ENCODE results near the gene LRFN4. TPM values are rescaled to one million over a fixed set of nuclear protein-coding genes. Genes with fewer than 3 reads are reported as not detected.

Gene LRFN4
- total RNA-seq, 3 donors from 2014 or later (not counting 1 experiment from before 2014, with no cell fraction given) = 1.2 to 3.4 (median 2.0) TPM

DNA sequence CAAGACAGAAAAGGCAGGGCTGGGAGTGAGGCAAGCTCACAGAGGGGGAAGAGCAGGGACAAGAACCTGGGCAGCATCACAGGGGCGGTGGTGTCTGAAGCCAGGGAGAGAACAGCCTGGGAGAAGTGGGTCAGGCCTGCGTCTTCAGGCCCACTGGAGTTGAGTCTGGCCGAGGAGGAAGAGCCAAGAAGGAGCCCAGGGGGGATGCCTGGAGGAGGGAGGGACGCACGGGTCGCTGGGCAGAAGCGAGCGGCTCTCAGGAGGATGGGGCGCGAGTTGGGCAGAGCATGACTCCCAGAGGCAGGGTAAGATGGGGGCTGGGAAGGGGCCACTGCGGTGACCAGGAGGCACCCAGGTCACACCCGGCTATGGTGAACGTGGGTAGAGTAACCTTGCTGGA, 18.5 kb downstream of the LRFN4 start:
- DNase-seq (no peak), ATAC-seq (no peak)
- Mint-ChIP-seq H3K27me3 (ENCODE audit: low read depth in 2 of 2) (peaks cover 0 to 7% of the 10 kb centered on the region in 2 donors), H3K9me3 (no peaks in the 10 kb centered on the region), H3K27ac (no peak overlapping the region), H3K4me1 (peaks cover 0 to 8% of the 10 kb centered on the region in 2 donors), H3K4me3 (no peak overlapping the region), H3K36me3 (no peaks in the 10 kb centered on the region)
- WGBS (ENCODE audit: insufficient coverage) = 92% methylated on average over 13 of the region's 13 CpGs
- no peak overlapping the region for H3K27ac ChIP-seq (ENCODE audit: low read length)
- H3K4me3 ChIP-seq (ENCODE audit: low read length) = no peak overlapping the region
- TF ChIP-seq, protein P1, sequence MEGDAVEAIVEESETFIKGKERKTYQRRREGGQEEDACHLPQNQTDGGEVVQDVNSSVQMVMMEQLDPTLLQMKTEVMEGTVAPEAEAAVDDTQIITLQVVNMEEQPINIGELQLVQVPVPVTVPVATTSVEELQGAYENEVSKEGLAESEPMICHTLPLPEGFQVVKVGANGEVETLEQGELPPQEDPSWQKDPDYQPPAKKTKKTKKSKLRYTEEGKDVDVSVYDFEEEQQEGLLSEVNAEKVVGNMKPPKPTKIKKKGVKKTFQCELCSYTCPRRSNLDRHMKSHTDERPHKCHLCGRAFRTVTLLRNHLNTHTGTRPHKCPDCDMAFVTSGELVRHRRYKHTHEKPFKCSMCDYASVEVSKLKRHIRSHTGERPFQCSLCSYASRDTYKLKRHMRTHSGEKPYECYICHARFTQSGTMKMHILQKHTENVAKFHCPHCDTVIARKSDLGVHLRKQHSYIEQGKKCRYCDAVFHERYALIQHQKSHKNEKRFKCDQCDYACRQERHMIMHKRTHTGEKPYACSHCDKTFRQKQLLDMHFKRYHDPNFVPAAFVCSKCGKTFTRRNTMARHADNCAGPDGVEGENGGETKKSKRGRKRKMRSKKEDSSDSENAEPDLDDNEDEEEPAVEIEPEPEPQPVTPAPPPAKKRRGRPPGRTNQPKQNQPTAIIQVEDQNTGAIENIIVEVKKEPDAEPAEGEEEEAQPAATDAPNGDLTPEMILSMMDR (IDR thresholded peaks at IDR 0.05) = no peak
- H3K9me3 ChIP-seq (ENCODE audit: control insufficient read depth, insufficient read depth, low read length) = no peaks in the 10 kb centered on the region
- H3K4me1 ChIP-seq (ENCODE audit: control insufficient read depth, insufficient read depth, low read length) = peaks cover 1% of the 10 kb centered on the region
- no peaks in the 10 kb centered on the region for H3K27me3 ChIP-seq (ENCODE audit: control insufficient read depth, insufficient read depth, low read length)
- no peaks in the 10 kb centered on the region for H3K36me3 ChIP-seq (ENCODE audit: control insufficient read depth, insufficient read depth, low read length)
- intact Hi-C loops (cut with micrococcal nuclease) = no loop called here

DNA sequence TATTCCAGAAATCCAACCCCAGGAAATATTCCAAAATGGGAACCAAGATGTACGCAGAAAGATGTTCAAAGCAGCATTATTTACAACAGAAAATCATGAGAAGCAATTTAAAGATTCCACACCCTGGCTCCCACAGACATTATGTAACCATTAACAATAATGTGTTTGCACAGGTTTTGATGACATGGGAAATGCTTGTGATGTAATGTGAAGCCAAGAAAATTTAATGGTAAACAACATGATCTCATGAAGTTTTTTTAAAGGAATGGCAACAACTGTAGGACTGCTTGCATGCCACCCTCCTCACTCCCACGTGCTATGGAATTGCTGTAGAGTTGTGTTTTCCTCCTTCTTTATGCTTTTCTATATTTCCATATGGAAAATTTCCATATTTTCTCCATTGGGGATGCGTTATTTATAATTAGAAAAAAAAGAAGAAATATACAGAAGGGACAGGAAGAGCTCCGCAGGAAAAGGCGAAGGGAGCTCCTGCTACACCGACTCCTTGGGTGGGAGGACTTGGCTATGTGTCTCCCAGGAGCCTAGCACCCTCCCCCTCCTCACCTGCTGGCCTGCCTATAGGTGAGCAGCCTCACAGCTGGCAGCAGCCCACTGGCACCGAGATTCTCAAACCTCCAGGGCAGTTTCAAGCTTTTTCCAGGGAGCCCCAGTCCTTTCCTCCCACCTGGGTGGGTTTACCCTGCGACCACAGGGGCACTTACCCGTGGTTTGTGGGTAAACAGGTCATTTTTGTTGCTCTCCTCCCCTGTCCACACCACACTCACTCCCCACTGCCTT, 20.9 kb downstream of the LRFN4 start:
- H3K36me3 ChIP-seq (ENCODE audit: control insufficient read depth, insufficient read depth, low read length) = no peaks in the 10 kb centered on the region
- H3K9me3 Mint-ChIP-seq = no peaks in the 10 kb centered on the region
- ATAC-seq = no peak
- no peaks in the 10 kb centered on the region for H3K27me3 ChIP-seq (ENCODE audit: control insufficient read depth, insufficient read depth, low read length)
- no peaks in the 10 kb centered on the region for H3K36me3 Mint-ChIP-seq
- no peak overlapping the region for H3K4me3 ChIP-seq (ENCODE audit: low read length)
- H3K27ac ChIP-seq (ENCODE audit: low read length) = no peak overlapping the region
- peaks cover 7% of the 10 kb centered on the region for H3K4me1 ChIP-seq (ENCODE audit: control insufficient read depth, insufficient read depth, low read length)
- H3K9me3 ChIP-seq (ENCODE audit: control insufficient read depth, insufficient read depth, low read length) = no peaks in the 10 kb centered on the region
- no peak for DNase-seq
- peaks cover 0 to 15% of the 10 kb centered on the region in 2 donors for H3K4me1 Mint-ChIP-seq
- intact Hi-C loops (cut with micrococcal nuclease) = no loop called here
- WGBS (ENCODE audit: insufficient coverage) = 75% methylated on average over 5 of the region's 9 CpGs
- H3K27me3 Mint-ChIP-seq (ENCODE audit: low read depth in 2 of 2) = peaks cover 0 to 7% of the 10 kb centered on the region in 2 donors
- TF ChIP-seq, protein P1 (IDR thresholded peaks at IDR 0.05) = no peak
- H3K27ac Mint-ChIP-seq = no peak overlapping the region
- no peak overlapping the region for H3K4me3 Mint-ChIP-seq

DNA sequence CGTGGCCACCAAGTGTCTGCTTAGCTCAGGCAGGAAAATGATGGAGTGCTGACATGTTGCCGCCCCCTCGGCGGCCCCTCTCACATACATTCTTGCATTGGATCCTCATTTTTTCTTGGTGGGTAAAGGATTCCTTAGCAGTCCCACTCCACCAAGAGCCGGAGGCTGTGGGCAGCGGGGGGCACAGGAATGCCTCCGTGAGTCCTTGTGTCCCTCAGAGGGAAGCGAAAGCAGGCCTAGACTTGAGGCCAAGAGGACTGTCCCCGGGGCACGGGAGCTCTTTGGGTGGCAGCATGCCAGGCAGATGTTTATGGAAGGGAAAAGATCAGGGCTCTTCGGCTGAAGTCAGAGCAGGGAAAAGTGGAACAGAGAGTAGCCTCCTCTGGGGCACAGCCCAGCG, 21.6 kb downstream of the LRFN4 start:
- Histone ChIP-seq H3K27me3 (ENCODE audit: control insufficient read depth, insufficient read depth, low read length) (no peaks in the 10 kb centered on the region), H3K4me1 (ENCODE audit: control insufficient read depth, insufficient read depth, low read length) (peaks cover 7% of the 10 kb centered on the region), H3K36me3 (ENCODE audit: control insufficient read depth, insufficient read depth, low read length) (no peaks in the 10 kb centered on the region), H3K4me3 (ENCODE audit: low read length) (no peak overlapping the region), H3K9me3 (ENCODE audit: control insufficient read depth, insufficient read depth, low read length) (no peaks in the 10 kb centered on the region), H3K27ac (ENCODE audit: low read length) (no peak overlapping the region)
- ATAC-seq (no peak), DNase-seq (no peak)
- Mint-ChIP-seq H3K36me3 (no peaks in the 10 kb centered on the region), H3K4me1 (peaks cover 0 to 15% of the 10 kb centered on the region in 2 donors), H3K9me3 (no peaks in the 10 kb centered on the region), H3K27ac (no peak overlapping the region), H3K4me3 (no peak overlapping the region), H3K27me3 (ENCODE audit: low read depth in 2 of 2) (peaks cover 0 to 7% of the 10 kb centered on the region in 2 donors)
- TF ChIP-seq, protein P1 (IDR thresholded peaks at IDR 0.05) = no peak
- WGBS (ENCODE audit: insufficient coverage) = 95% methylated on average over 12 of the region's 12 CpGs
- intact Hi-C loops (cut with micrococcal nuclease) = no loop called here

Data from natural killer cell (primary cell).